ENCODE results near the gene NR4A1. TPM values are rescaled to one million over a fixed set of nuclear protein-coding genes. Genes with fewer than 3 reads are reported as not detected.

The NR4A1 gene
- total RNA-seq, 1 experiment from 2014 or later, result 12.5 TPM

- no peaks in the 10 kb centered on the region for H3K27me3 ChIP-seq (replicated peaks; ENCODE audit: insufficient read depth, low read depth, low read length, poor library complexity)
- CTCF ChIA-PET, result interaction anchor here (1.4 kb wide), 1 partner anchor 28 kb away, joined by 3 read pairs; no protein-coding TSS in a partner anchor
- no peak overlapping the region for H3K27ac ChIP-seq (ENCODE audit: low read depth, low read length, poor library complexity, severe bottlenecking)
- peaks cover 12% of the 10 kb centered on the region for H3K4me1 ChIP-seq (ENCODE audit: insufficient read depth, low read length, poor library complexity, severe bottlenecking)
- no TSS peak for BruUV-seq (replicated peaks)
- intact Hi-C loops (cut with micrococcal nuclease; ENCODE audit: unreplicated experiment), result no loop called here
- DNase-seq (ENCODE audit: low spot score), result no peak
- TF ChIP-seq EZH2 (IDR thresholded peaks at IDR 0.05; ENCODE audit: borderline replicate concordance, low read depth, low read length, poor library complexity, severe bottlenecking) (no peak), CTCF (conservative IDR thresholded peaks at IDR 0.05; ENCODE audit: low read depth, low read length) (no peak)
- H3K4me3 ChIP-seq (ENCODE audit: low read depth, low read length, poor library complexity, severe bottlenecking), result no peak overlapping the region
- POLR2A ChIA-PET (ENCODE audit: low non-redundant PET), result interaction anchor here (0.6 kb wide), 1 partner anchor 10 kb away, joined by 4 read pairs; no protein-coding TSS in a partner anchor
- no peaks in the 10 kb centered on the region for H3K9me3 ChIP-seq (ENCODE audit: low read depth, low read length, poor library complexity, severe bottlenecking)
- peaks cover 14% of the 10 kb centered on the region for H3K36me3 ChIP-seq (ENCODE audit: insufficient read depth, low read length, poor library complexity, severe bottlenecking)
Observed at GRCh38 chr12:52053536-52054209, 2.4 kb downstream of the NR4A1 start.

GRCh38 chr12:52054231-52054832 is 3.1 kb downstream of the NR4A1 start:
- ChIA-PET POLR2A (ENCODE audit: low non-redundant PET) (no interaction called here), CTCF (no interaction called here)
- no peaks in the 10 kb centered on the region for H3K27me3 ChIP-seq (replicated peaks; ENCODE audit: insufficient read depth, low read depth, low read length, poor library complexity)
- no peaks in the 10 kb centered on the region for H3K9me3 ChIP-seq (ENCODE audit: low read depth, low read length, poor library complexity, severe bottlenecking)
- H3K36me3 ChIP-seq (ENCODE audit: insufficient read depth, low read length, poor library complexity, severe bottlenecking), result peaks cover 14% of the 10 kb centered on the region
- no peak for DNase-seq (ENCODE audit: low spot score)
- no TSS peak for BruUV-seq (replicated peaks)
- H3K27ac ChIP-seq (ENCODE audit: low read depth, low read length, poor library complexity, severe bottlenecking), result no peak overlapping the region
- no peak overlapping the region for H3K4me3 ChIP-seq (ENCODE audit: low read depth, low read length, poor library complexity, severe bottlenecking)
- H3K4me1 ChIP-seq (ENCODE audit: insufficient read depth, low read length, poor library complexity, severe bottlenecking), result peaks cover 12% of the 10 kb centered on the region
- intact Hi-C loops (cut with micrococcal nuclease; ENCODE audit: unreplicated experiment), result no loop called here
- no peak for TF ChIP-seq CTCF (conservative IDR thresholded peaks at IDR 0.05; ENCODE audit: low read depth, low read length)
- no peak for TF ChIP-seq EZH2 (IDR thresholded peaks at IDR 0.05; ENCODE audit: borderline replicate concordance, low read depth, low read length, poor library complexity, severe bottlenecking)

GRCh38 chr12:52054833-52055730 is 3.8 kb downstream of the NR4A1 start:
- intact Hi-C loops (cut with micrococcal nuclease; ENCODE audit: unreplicated experiment), result no loop called here
- Histone ChIP-seq H3K9me3 (ENCODE audit: low read depth, low read length, poor library complexity, severe bottlenecking) (no peaks in the 10 kb centered on the region), H3K4me3 (ENCODE audit: low read depth, low read length, poor library complexity, severe bottlenecking) (no peak overlapping the region), H3K4me1 (ENCODE audit: insufficient read depth, low read length, poor library complexity, severe bottlenecking) (peaks cover 10% of the 10 kb centered on the region), H3K27ac (ENCODE audit: low read depth, low read length, poor library complexity, severe bottlenecking) (no peak overlapping the region), H3K36me3 (ENCODE audit: insufficient read depth, low read length, poor library complexity, severe bottlenecking) (peaks cover 14% of the 10 kb centered on the region), H3K27me3 (replicated peaks; ENCODE audit: insufficient read depth, low read depth, low read length, poor library complexity) (no peaks in the 10 kb centered on the region)
- no TSS peak for BruUV-seq (replicated peaks)
- ChIA-PET POLR2A (ENCODE audit: low non-redundant PET) (no interaction called here), CTCF (no interaction called here)
- no peak for DNase-seq (ENCODE audit: low spot score)
- TF ChIP-seq EZH2 (IDR thresholded peaks at IDR 0.05; ENCODE audit: borderline replicate concordance, low read depth, low read length, poor library complexity, severe bottlenecking) (no peak), CTCF (conservative IDR thresholded peaks at IDR 0.05; ENCODE audit: low read depth, low read length) (no peak)

Measured in A673 (cell line).